Mesenchymal stem cell (in vitro differentiated cells and primary cell): Measurements from ENCODE around the gene AGPS.
A peak's percentile ranks its signal among the peaks of the same experiment; 100 is the strongest.

Experiments used
- DNase-seq: peaks from one replicate; pipeline ENCODE4 v3.0.0-alpha.2; 2013
- H2AFZ ChIP-seq: one replicate; pipeline ENCODE4 v1.6.1; 2013; ENCODE audit warnings: low read depth, mild to moderate bottlenecking, control low read depth, inconsistent platforms, low read length, moderate library complexity
- H2AK5ac ChIP-seq: 2 replicates; pipeline ENCODE4 v1.6.1; 2013; ENCODE audit warnings: low read length, moderate library complexity, mild to moderate bottlenecking, inconsistent platforms; ENCODE audit not compliant: severe bottlenecking
- H2BK120ac ChIP-seq: one replicate; pipeline ENCODE4 v1.6.1; 2013; ENCODE audit warnings: low read depth, mild to moderate bottlenecking, inconsistent platforms, low read length, moderate library complexity
- H2BK12ac ChIP-seq, 2 experiments: one replicate each; pipeline ENCODE4 v1.6.1; 2013; ENCODE audit warnings: inconsistent platforms in 2 of 2, low read length in 2 of 2, mild to moderate bottlenecking in 2 of 2, moderate library complexity in 2 of 2, control low read depth in 1 of 2
- H2BK15ac ChIP-seq: one replicate; pipeline ENCODE4 v1.6.1; 2013; ENCODE audit warnings: mild to moderate bottlenecking, low read depth, inconsistent platforms; ENCODE audit not compliant: poor library complexity, severe bottlenecking
- H2BK5ac ChIP-seq: 2 replicates; pipeline ENCODE4 v1.6.1; 2013; ENCODE audit warnings: low read depth, mild to moderate bottlenecking, low read length, control low read depth, inconsistent platforms; ENCODE audit not compliant: poor library complexity, severe bottlenecking
- H3K14ac ChIP-seq, 2 experiments: one replicate each; pipeline ENCODE4 v1.6.1; 2013; ENCODE audit warnings: inconsistent platforms in 2 of 2, low read length in 2 of 2, control low read depth in 1 of 2, mild to moderate bottlenecking in 1 of 2, moderate library complexity in 1 of 2
- H3K18ac ChIP-seq, 2 experiments: one replicate each; pipeline ENCODE4 v1.6.1; 2013; ENCODE audit warnings: inconsistent platforms in 2 of 2, low read length in 2 of 2, control low read depth in 1 of 2, low read depth in 1 of 2, mild to moderate bottlenecking in 1 of 2
- H3K23ac ChIP-seq, 2 experiments: one replicate each; pipeline ENCODE4 v1.6.1; 2013; ENCODE audit warnings: inconsistent platforms in 2 of 2, low read length in 2 of 2, mild to moderate bottlenecking in 2 of 2, moderate library complexity in 2 of 2, control low read depth in 1 of 2
- H3K27ac ChIP-seq: 2 replicates; pipeline ENCODE4 v1.5.1; 2013; ENCODE audit warnings: mild to moderate bottlenecking, moderate library complexity, low read length, control low read depth, inconsistent platforms; ENCODE audit not compliant: poor library complexity, severe bottlenecking
- H3K27me3 ChIP-seq, 2 experiments: 2 replicates each; pipeline versions ENCODE4 v1.6.1 to v1.7.0; 2013; ENCODE audit warnings: low read length in 2 of 2, mild to moderate bottlenecking in 2 of 2, moderate library complexity in 2 of 2, control low read depth in 1 of 2, inconsistent platforms in 1 of 2; ENCODE audit not compliant: control insufficient read depth in 1 of 2, insufficient read depth in 1 of 2
- H3K36me3 ChIP-seq, 2 experiments: 2 replicates each; pipeline versions ENCODE4 v1.6.1 to v1.7.0; 2013; ENCODE audit warnings: low read length in 2 of 2, control low read depth in 1 of 2, inconsistent platforms in 1 of 2, low read depth in 1 of 2, mild to moderate bottlenecking in 1 of 2; ENCODE audit not compliant: insufficient read depth in 2 of 2, control insufficient read depth in 1 of 2
- H3K4ac ChIP-seq, 2 experiments: one replicate each; pipeline ENCODE4 v1.6.1; 2013; ENCODE audit warnings: inconsistent platforms in 2 of 2, low read length in 2 of 2, mild to moderate bottlenecking in 2 of 2, moderate library complexity in 2 of 2, control low read depth in 1 of 2, low read depth in 1 of 2
- H3K4me1 ChIP-seq: 2 replicates; pipeline ENCODE4 v1.6.1; 2013; ENCODE audit warnings: low read depth, low read length, control low read depth; ENCODE audit not compliant: control insufficient read depth, insufficient read depth
- H3K4me2 ChIP-seq: 2 replicates; pipeline ENCODE4 v1.6.1; 2013; ENCODE audit warnings: low read length, mild to moderate bottlenecking, inconsistent platforms; ENCODE audit not compliant: poor library complexity, severe bottlenecking
- H3K4me3 ChIP-seq, 2 experiments: 2 replicates each; pipeline versions ENCODE4 v1.5.1 to v1.7.0; 2013; ENCODE audit warnings: low read length in 2 of 2, mild to moderate bottlenecking in 2 of 2, control low read depth in 1 of 2, low read depth in 1 of 2; ENCODE audit not compliant: insufficient read depth in 1 of 2
- H3K79me1 ChIP-seq: replicated peaks from 2 replicates; pipeline ENCODE4 v1.6.1; 2013; ENCODE audit warnings: mild to moderate bottlenecking, control low read depth, low read length, inconsistent platforms; ENCODE audit not compliant: poor library complexity, severe bottlenecking
- H3K9ac ChIP-seq: 2 replicates; pipeline ENCODE4 v1.7.0; 2013; ENCODE audit warnings: mild to moderate bottlenecking, low read length, moderate library complexity
- H3K9me3 ChIP-seq: 2 replicates; pipeline ENCODE4 v1.7.0; 2013; ENCODE audit warnings: mild to moderate bottlenecking, low read length; ENCODE audit not compliant: control insufficient read depth
- H4K8ac ChIP-seq: one replicate; pipeline ENCODE4 v1.6.1; 2013; ENCODE audit warnings: inconsistent platforms, mild to moderate bottlenecking, low read length, moderate library complexity
- H4K91ac ChIP-seq: one replicate; pipeline ENCODE4 v1.6.1; 2013; ENCODE audit warnings: mild to moderate bottlenecking, low read length, inconsistent platforms
- WGBS: methylation state at CpG from one replicate; pipeline ENCODE4 v1.1.7; 2013; ENCODE audit warnings: mixed read lengths; 5-methylcytosine and 5-hydroxymethylcytosine counted together

The AGPS gene

GRCh38 chr2:177383935-177384334 is 8.6 kb upstream of the AGPS start:
- H3K14ac ChIP-seq, result no peak overlapping the region
- H2AFZ ChIP-seq, result no peak overlapping the region
- DNase-seq, result no peak
- no peaks in the 10 kb centered on the region for H3K9me3 ChIP-seq
- no peak overlapping the region for H4K91ac ChIP-seq
- H3K36me3 ChIP-seq, result peaks cover 0 to 7% of the 10 kb centered on the region in 2 experiments
- H2BK12ac ChIP-seq, result no peak overlapping the region
- no peaks in the 10 kb centered on the region for H3K27me3 ChIP-seq
- no peak overlapping the region for H2AK5ac ChIP-seq
- 49% methylated on average over 2 of the region's 2 CpGs for WGBS
- no peak overlapping the region for H2BK120ac ChIP-seq
- no peak overlapping the region for H3K18ac ChIP-seq
- H3K4me2 ChIP-seq, result no peak overlapping the region
- H3K23ac ChIP-seq, result no peak overlapping the region
- H3K27ac ChIP-seq, result no peak overlapping the region
- no peak overlapping the region for H2BK15ac ChIP-seq
- H3K4me1 ChIP-seq, result no peaks in the 10 kb centered on the region
- H4K8ac ChIP-seq, result no peak overlapping the region
- H3K79me1 ChIP-seq, result peaks cover 8% of the 10 kb centered on the region
- no peak overlapping the region for H2BK5ac ChIP-seq
- H3K9ac ChIP-seq, result no peak overlapping the region
- no peak overlapping the region for H3K4me3 ChIP-seq
- no peak overlapping the region for H3K4ac ChIP-seq

- Histone ChIP-seq H3K9ac (no peak overlapping the region), H3K4me3 (no peak overlapping the region)
Measured at GRCh38 chr2:177385151-177385550, 7.4 kb upstream of the AGPS start.

GRCh38 chr2:177391822-177392372 is 676 bp upstream of the AGPS start:
- Histone ChIP-seq H4K91ac (no peak overlapping the region), H3K9me3 (no peaks in the 10 kb centered on the region), H2BK120ac (no peak overlapping the region), H3K4me1 (peaks cover 6% of the 10 kb centered on the region), H3K23ac (no peak overlapping the region), H3K36me3 (no peaks in the 10 kb centered on the region), H3K4me3 (peak overlapping the region; percentile 82 to 88), H3K14ac (no peak overlapping the region), H3K79me1 (peaks cover 7% of the 10 kb centered on the region), H3K4me2 (peak overlapping the region; percentile 94), H3K27ac (no peak overlapping the region), H3K9ac (peak overlapping the region; percentile 90), H2BK12ac (no peak overlapping the region), H2AFZ (peak overlapping the region; percentile 99), H2BK15ac (no peak overlapping the region), H4K8ac (peak overlapping the region; percentile 99), H2AK5ac (peak overlapping the region; percentile 48), H3K4ac (no peak overlapping the region), H3K27me3 (no peaks in the 10 kb centered on the region), H3K18ac (peak overlapping the region in 1 of 2 experiments; percentile 96), H2BK5ac (no peak overlapping the region)
- DNase-seq, result no peak
- 88% methylated on average over 4 of the region's 4 CpGs for WGBS

More at GRCh38 chr2:177385151-177385550, 7.4 kb upstream of the AGPS start:
- H2AK5ac ChIP-seq, result no peak overlapping the region
- no peak overlapping the region for H3K4me2 ChIP-seq
- H3K79me1 ChIP-seq, result peaks cover 8% of the 10 kb centered on the region
- no peak overlapping the region for H3K14ac ChIP-seq
- no peak overlapping the region for H3K23ac ChIP-seq
- H2BK15ac ChIP-seq, result no peak overlapping the region
- peaks cover 0 to 6% of the 10 kb centered on the region in 2 experiments for H3K36me3 ChIP-seq
- DNase-seq, result no peak
- H4K91ac ChIP-seq, result no peak overlapping the region
- no peak overlapping the region for H2AFZ ChIP-seq
- H3K18ac ChIP-seq, result no peak overlapping the region
- H3K9me3 ChIP-seq, result no peaks in the 10 kb centered on the region
- no CpG with 5 or more reads among the region's 2 CpGs for WGBS
- no peak overlapping the region for H2BK12ac ChIP-seq
- no peak overlapping the region for H2BK5ac ChIP-seq
- H3K27ac ChIP-seq, result no peak overlapping the region
- H4K8ac ChIP-seq, result no peak overlapping the region
- no peaks in the 10 kb centered on the region for H3K4me1 ChIP-seq
- H3K4ac ChIP-seq, result no peak overlapping the region
- H2BK120ac ChIP-seq, result no peak overlapping the region
- no peaks in the 10 kb centered on the region for H3K27me3 ChIP-seq

GRCh38 chr2:177393203-177393755 is 706 bp downstream of the AGPS start:
- peak overlapping the region; percentile 47 for H3K27ac ChIP-seq
- peak overlapping the region; percentile 66 to 96 for H3K14ac ChIP-seq
- H2AFZ ChIP-seq, result peak overlapping the region; percentile 99
- H3K9me3 ChIP-seq, result no peaks in the 10 kb centered on the region
- H3K27me3 ChIP-seq, result no peaks in the 10 kb centered on the region
- H3K36me3 ChIP-seq, result no peaks in the 10 kb centered on the region
- H3K4me1 ChIP-seq, result peaks cover 9% of the 10 kb centered on the region
- peak overlapping the region; percentile 82 to 88 for H3K4me3 ChIP-seq
- H3K9ac ChIP-seq, result peak overlapping the region; percentile 90
- H3K18ac ChIP-seq, result peak overlapping the region; percentile 92 to 96
- H2BK12ac ChIP-seq, result peak overlapping the region; percentile 51 to 67
- WGBS, result 34% methylated on average over 8 of the region's 8 CpGs
- peak overlapping the region; percentile 94 for H3K4me2 ChIP-seq
- peaks cover 7% of the 10 kb centered on the region for H3K79me1 ChIP-seq
- H2AK5ac ChIP-seq, result peak overlapping the region; percentile 14
- no peak overlapping the region for H2BK5ac ChIP-seq
- H2BK120ac ChIP-seq, result peak overlapping the region; percentile 94
- no peak overlapping the region for H3K23ac ChIP-seq
- H4K8ac ChIP-seq, result peak overlapping the region; percentile 99
- H2BK15ac ChIP-seq, result peak overlapping the region; percentile 99
- peak; percentile 24 for DNase-seq
- peak overlapping the region; percentile 100 for H4K91ac ChIP-seq
- peak overlapping the region; percentile 60 to 81 for H3K4ac ChIP-seq
